C4-2B (cell line): ENCODE measurements around the gene CABP4.

Experiments
- H3K27ac ChIP-seq: fragments of 450-650 bp; 2 replicates; pipeline ENCODE4 v1.5.1; 2017
- ZFX ChIP-seq: fragments of 450-650 bp; IDR thresholded peaks from 2 replicates; pipeline ENCODE4 v1.6.1; 2017
- TF ChIP-seq, protein P1 (sequence below): fragments of 450-650 bp; conservative IDR thresholded peaks from 2 replicates; pipeline ENCODE4 v1.5.1; 2017; ENCODE audit warnings: mild to moderate bottlenecking

CABP4 gene

DNA sequence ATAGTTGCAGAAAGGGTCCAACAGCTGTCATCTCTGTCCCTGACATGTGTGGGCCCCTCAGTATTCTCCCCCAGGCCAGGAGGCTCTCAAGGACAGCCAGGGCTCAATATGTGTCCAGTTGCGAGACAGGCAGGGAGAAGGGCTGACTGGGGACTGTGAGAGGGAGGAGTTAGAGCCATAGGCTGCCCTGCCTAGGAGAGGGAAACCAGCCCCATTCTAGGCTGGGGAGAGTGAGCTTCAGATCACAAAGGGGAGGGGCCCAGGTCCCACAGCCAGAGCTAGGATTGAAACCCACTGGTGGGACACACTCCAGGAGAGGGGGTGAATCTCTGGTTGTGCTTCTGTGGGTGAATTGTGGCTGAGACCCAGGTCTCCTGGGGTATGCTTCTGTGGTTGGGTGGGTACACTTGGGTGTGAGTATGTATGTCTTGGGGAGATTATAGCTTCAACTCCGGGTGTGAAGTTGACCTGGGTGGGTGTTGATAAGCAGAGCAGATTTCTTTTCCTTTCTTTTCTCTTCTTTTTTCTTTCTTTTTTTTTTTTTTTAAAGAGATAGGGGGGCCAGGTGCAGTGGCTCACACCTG is 41.8 kb upstream of the CABP4 start:
- no peak overlapping the region for H3K27ac ChIP-seq
- TF ChIP-seq, protein P1, sequence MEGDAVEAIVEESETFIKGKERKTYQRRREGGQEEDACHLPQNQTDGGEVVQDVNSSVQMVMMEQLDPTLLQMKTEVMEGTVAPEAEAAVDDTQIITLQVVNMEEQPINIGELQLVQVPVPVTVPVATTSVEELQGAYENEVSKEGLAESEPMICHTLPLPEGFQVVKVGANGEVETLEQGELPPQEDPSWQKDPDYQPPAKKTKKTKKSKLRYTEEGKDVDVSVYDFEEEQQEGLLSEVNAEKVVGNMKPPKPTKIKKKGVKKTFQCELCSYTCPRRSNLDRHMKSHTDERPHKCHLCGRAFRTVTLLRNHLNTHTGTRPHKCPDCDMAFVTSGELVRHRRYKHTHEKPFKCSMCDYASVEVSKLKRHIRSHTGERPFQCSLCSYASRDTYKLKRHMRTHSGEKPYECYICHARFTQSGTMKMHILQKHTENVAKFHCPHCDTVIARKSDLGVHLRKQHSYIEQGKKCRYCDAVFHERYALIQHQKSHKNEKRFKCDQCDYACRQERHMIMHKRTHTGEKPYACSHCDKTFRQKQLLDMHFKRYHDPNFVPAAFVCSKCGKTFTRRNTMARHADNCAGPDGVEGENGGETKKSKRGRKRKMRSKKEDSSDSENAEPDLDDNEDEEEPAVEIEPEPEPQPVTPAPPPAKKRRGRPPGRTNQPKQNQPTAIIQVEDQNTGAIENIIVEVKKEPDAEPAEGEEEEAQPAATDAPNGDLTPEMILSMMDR = no peak
- no peak for TF ChIP-seq ZFX

DNA sequence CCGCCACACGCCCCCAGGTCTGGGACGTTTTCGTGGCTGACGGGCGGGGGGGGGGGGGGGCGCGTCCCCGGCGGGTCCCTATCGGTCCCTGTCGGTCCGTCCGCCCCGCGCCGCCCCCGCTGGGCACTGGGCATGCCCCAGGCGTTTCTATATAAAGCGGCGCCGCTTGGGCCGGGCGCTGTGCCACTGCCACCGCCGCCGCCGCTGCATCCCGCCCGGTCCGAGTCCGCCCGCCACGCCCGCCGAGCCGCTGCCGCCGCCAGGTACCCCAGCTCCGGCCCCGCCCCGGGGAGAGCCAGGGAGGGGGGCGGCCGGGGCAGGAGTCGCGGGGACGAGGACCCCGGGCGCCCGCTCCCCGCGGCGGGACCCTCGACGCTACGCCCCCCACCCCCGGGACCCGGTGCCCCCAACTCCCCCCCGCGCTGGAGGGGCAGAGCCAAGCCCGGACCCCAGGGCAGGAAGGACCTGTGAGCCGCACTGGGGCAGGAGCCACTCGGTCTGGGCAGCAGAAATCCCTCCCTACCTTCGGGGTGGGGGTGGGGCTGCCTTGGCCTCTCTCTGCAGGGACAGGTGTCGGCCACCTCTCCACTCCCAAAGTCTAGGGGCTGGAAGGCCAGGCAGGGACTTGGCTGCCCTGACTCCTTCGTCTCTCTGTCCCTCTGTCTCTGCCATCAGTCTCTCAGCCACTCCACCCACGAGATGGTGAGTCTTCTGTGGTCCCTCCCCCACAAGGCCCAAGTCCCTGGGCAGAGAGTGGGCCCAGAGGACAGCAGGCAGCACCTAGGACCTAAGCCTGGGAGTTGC is 39.5 kb upstream of the CABP4 start, which contains the start of gene CARNS1:
Gene CARNS1, plus strand, starts transcription at position 178 of the 804 bp plus-strand sequence. Its CDS starts 522 bp downstream, at position 700.
- peak within 1 kb of the TSS; percentile 87 for H3K27ac ChIP-seq
- TF ChIP-seq, protein P1 = no peak
- TF ChIP-seq ZFX = no peak

DNA sequence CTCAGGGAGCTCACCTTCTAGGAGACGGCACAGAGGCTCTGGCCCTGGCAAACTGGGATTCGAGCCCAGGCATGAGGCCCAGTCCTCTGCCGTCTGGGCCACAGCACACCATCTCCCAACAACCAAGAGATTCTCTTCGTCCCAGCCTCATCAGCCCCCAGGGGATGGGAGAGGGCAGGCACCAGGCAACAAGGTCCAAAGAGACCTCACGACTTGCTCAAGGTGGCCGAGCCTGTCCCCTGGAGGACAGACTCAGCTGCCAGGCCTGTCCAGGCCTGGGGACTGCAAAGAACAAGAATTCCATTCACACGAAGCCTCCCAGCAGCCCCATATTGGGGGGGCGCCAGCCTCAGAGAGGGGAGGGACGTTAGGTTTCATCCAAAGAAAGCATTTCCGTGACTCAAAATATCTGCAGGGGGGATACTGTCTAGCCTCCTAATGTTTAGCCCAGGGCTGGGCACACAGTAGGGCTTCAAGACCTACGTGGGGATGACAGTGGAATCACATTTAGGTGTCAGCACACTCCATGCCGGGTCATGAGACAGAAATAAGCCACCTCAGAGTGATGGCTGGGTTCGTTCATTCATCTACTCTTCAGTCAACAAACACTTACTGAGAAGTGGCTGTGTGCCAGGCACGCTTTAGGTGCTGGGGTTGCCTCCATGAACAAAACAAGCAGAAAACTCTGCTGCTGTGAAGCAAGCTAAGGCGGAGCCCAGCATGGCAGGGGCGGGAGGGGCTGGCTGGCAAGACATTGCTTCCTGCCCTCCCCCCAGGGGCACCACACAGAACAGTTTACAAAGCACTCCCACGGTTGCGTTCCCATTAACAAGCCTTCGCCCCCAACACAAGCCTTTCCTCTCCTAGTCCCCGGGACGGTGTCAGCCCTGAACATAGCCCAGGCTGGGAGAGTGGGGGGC is 38.5 kb upstream of the CABP4 start:
- peak overlapping the region; percentile 87 for H3K27ac ChIP-seq
- no peak for TF ChIP-seq ZFX
- TF ChIP-seq, protein P1 = no peak

DNA sequence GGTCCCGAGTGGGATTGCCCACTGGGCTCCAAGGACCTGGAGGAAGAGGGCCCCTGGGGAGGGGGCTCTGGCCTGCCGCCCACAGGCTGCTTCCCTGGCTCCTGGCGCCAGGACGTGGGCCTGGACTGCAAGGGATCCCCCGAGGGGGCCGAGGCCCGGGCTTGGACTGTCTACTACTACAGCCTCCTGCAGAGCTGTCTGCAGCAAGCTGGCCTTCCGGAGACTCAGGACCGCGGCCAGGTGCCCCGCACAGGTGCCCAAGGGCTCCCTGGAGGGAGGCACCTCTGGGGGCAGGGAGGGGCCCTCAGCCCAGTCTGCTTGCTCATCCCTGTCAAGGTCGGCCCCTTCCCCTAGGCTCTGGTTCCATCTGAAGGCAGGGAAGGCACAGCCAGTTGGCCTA is 37.7 kb upstream of the CABP4 start:
- peak overlapping the region; percentile 87 for H3K27ac ChIP-seq
- TF ChIP-seq, protein P1 = no peak
- TF ChIP-seq ZFX = no peak

DNA sequence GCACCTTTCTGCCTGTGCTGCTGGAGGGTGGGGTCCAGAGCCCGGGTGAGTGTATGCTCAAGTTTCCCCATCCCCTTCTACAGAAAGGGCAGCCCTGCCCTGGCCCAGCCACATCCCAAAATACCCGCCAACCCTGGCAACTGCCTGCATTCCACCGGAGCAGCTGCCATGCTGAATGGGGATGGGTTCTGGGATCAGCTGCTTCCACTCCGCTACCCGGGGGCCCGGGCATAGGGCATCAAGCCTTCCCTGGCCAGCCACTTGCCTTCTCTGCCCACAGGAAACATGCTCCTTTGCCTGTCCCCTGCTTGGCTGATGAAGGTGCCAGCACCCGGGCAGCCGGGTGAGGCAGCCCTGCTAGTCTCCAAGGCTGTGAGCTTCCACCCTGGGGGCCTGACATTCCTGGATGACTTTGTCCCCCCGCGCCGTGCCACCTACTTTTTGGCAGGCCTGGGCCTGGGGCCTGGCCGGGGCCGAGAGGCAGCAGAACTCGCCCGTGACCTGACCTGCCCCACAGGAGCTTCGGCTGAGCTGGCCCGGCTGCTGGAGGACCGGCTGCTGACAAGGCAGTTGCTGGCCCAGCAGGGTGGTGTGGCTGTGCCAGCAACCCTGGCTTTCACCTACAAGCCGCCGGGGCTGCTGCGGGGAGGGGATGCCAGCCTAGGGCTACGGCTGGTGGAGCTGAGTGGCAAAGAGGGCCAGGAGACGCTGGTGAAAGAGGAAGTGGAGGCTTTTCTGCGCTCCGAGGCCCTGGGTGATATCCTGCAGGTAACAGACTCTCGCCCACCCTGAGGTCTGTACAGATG is 36.5 kb upstream of the CABP4 start:
- H3K27ac ChIP-seq = peak overlapping the region; percentile 87
- TF ChIP-seq, protein P1 = no peak
- peak; percentile 81; the same call in 1 of the 2 replicates for TF ChIP-seq ZFX

DNA sequence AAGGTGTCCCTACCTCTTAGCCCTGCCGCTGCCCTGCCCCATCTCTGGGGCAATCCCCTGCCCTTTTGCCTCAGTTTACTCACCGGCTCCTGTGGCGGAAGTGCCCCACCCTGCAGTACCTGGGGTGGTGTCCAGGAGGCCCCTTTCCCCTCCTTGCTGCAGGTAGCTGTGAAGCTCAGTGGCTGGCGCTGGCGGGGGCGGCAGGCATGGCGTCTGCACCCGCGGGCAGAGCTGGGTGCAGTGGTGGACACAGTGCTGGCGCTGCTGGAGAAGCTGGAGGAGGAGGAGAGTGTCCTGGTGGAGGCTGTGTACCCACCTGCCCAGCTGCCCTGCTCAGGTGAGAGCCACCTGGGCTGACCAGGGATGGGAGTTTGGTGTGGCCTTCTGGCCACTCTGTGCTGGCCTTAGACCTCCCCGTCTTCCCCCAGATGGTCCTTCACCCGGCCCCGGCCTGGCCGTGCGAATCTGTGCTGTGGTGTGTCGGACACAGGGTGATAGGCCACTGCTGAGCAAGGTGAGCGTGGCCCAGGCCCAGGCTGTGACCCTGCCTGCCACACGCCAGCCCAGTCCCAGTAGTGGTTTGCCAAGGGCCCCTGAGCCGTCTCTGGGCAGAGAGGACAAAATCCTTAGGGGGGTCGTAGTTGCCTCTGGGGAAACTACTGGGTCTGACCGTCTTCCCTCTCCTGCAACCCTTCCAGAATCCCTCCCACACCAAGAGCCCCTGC is 35.7 kb upstream of the CABP4 start:
- TF ChIP-seq ZFX = no peak
- TF ChIP-seq, protein P1 = no peak
- H3K27ac ChIP-seq = peak overlapping the region; percentile 87
